Measurements from ENCODE around the gene ANO7. TPM values are rescaled to one million over a fixed set of nuclear protein-coding genes. Genes with fewer than 3 reads are reported as not detected.

The ANO7 gene
- total RNA-seq, 5 donors from 2014 or later (not counting 1 experiment from before 2014, with no cell fraction given) = 0.53 to 0.60 (median 0.53) TPM; not detected in 2

- Mint-ChIP-seq H3K27me3 (no peaks in the 10 kb centered on the region), H3K9me3 (no peaks in the 10 kb centered on the region), H3K4me1 (peaks cover 49 to 52% (median 52%) of the 10 kb centered on the region in 3 donors), H3K27ac (no peak overlapping the region), H3K4me3 (peak overlapping the region in 1 of 3 donors; percentile 93), H3K36me3 (peaks cover 16% of the 10 kb centered on the region)
- no peak for DNase-seq
- H3K36me3 ChIP-seq (ENCODE audit: control insufficient read depth in 2 of 2, extremely low read depth in 1 of 2, insufficient read depth in 1 of 2, low read length in 1 of 2) = peaks cover 0 to 26% of the 10 kb centered on the region in 2 donors
- peaks cover 7 to 26% of the 10 kb centered on the region in 2 experiments for H3K4me1 ChIP-seq (ENCODE audit: control insufficient read depth in 1 of 2, extremely low read depth in 1 of 2, insufficient read depth in 2 of 2, low read length in 2 of 2)
- no peak for ATAC-seq (replicated peaks in 1 of 4)
- 98% methylated on average over 13 of the region's 15 CpGs for WGBS (ENCODE audit: insufficient coverage)
- ChIA-PET POLR2A (no interaction called here), CTCF (no interaction called here)
- H3K4me3 ChIP-seq (ENCODE audit: control insufficient read depth in 1 of 2, extremely low read depth in 1 of 2, low read length in 1 of 2) = no peak overlapping the region
- H3K27ac ChIP-seq (ENCODE audit: low read length) = no peak overlapping the region
- H3K27me3 ChIP-seq (replicated peaks in 1 of 2; ENCODE audit: control insufficient read depth in 2 of 2, extremely low read depth in 1 of 2, insufficient read depth in 2 of 2, low read length in 1 of 2) = no peaks in the 10 kb centered on the region
- no peaks in the 10 kb centered on the region for H3K9me3 ChIP-seq
These were observed 81.4 kb downstream of the ANO7 start for GRCh38 chr2:241269707-241270520.

- H3K36me3 Mint-ChIP-seq = peaks cover 16% of the 10 kb centered on the region
- Histone ChIP-seq H3K4me1 (ENCODE audit: control insufficient read depth in 1 of 2, extremely low read depth in 1 of 2, insufficient read depth in 2 of 2, low read length in 2 of 2) (peaks cover 7 to 26% of the 10 kb centered on the region in 2 experiments), H3K27me3 (replicated peaks in 1 of 2; ENCODE audit: control insufficient read depth in 2 of 2, extremely low read depth in 1 of 2, insufficient read depth in 2 of 2, low read length in 1 of 2) (no peaks in the 10 kb centered on the region), H3K36me3 (ENCODE audit: control insufficient read depth in 2 of 2, extremely low read depth in 1 of 2, insufficient read depth in 1 of 2, low read length in 1 of 2) (peaks cover 0 to 23% of the 10 kb centered on the region in 2 donors), H3K4me3 (ENCODE audit: control insufficient read depth in 1 of 2, extremely low read depth in 1 of 2, low read length in 1 of 2) (no peak overlapping the region), H3K9me3 (no peaks in the 10 kb centered on the region), H3K27ac (ENCODE audit: low read length) (no peak overlapping the region)
- ChIA-PET POLR2A (no interaction called here), CTCF (no interaction called here)
- peaks cover 5% of the 10 kb centered on the region in 3 donors for H3K9me3 Mint-ChIP-seq
- H3K27me3 Mint-ChIP-seq = no peaks in the 10 kb centered on the region
- DNase-seq (no peak), ATAC-seq (replicated peaks in 1 of 4) (no peak)
- H3K4me1 Mint-ChIP-seq = peaks cover 49 to 52% (median 52%) of the 10 kb centered on the region in 3 donors
- WGBS (ENCODE audit: insufficient coverage) = 96% methylated on average over 5 of the region's 5 CpGs
- H3K27ac Mint-ChIP-seq = no peak overlapping the region
- peak overlapping the region; percentile 89 to 93 (median 92) for H3K4me3 Mint-ChIP-seq
These were observed 82.1 kb downstream of the ANO7 start for GRCh38 chr2:241270531-241270930.

GRCh38 chr2:241271706-241272302 is 83.3 kb downstream of the ANO7 start:
- 6% methylated on average over 35 of the region's 37 CpGs for WGBS (ENCODE audit: insufficient coverage)
- Mint-ChIP-seq H3K4me1 (peaks cover 49 to 57% (median 52%) of the 10 kb centered on the region in 3 donors), H3K27me3 (no peaks in the 10 kb centered on the region), H3K27ac (peak overlapping the region; percentile 76 to 85), H3K9me3 (peaks cover 5 to 11% (median 7%) of the 10 kb centered on the region in 3 donors), H3K4me3 (peak overlapping the region; percentile 89 to 93 (median 92)), H3K36me3 (peaks cover 16% of the 10 kb centered on the region)
- ATAC-seq (replicated peaks in 1 of 4) (peak; percentile 64 to 78 (median 72)), DNase-seq (peak in 34 of 35 experiments; percentile 6 to 66 (median 39))
- ChIA-PET CTCF (interaction anchor here in 1 of 2 donors (1.0 kb wide), 1 partner anchor 43 kb away, joined by 3 read pairs; the partner anchor contains the start of gene HDLBP), POLR2A (no interaction called here)
- H3K4me1 ChIP-seq (ENCODE audit: control insufficient read depth in 1 of 2, extremely low read depth in 1 of 2, insufficient read depth in 2 of 2, low read length in 2 of 2) = peaks cover 7 to 26% of the 10 kb centered on the region in 2 experiments
- no peaks in the 10 kb centered on the region for H3K27me3 ChIP-seq (replicated peaks in 1 of 2; ENCODE audit: control insufficient read depth in 2 of 2, extremely low read depth in 1 of 2, insufficient read depth in 2 of 2, low read length in 1 of 2)
- H3K36me3 ChIP-seq (ENCODE audit: control insufficient read depth in 2 of 2, extremely low read depth in 1 of 2, insufficient read depth in 1 of 2, low read length in 1 of 2) = peaks cover 0 to 11% of the 10 kb centered on the region in 2 donors
- H3K4me3 ChIP-seq (ENCODE audit: control insufficient read depth in 1 of 2, extremely low read depth in 1 of 2, low read length in 1 of 2) = peak overlapping the region; percentile 65
- H3K9me3 ChIP-seq = no peaks in the 10 kb centered on the region
- no peak overlapping the region for H3K27ac ChIP-seq (ENCODE audit: low read length)

GRCh38 chr2:241272303-241273209 is 84.1 kb downstream of the ANO7 start:
- Histone ChIP-seq H3K4me1 (ENCODE audit: control insufficient read depth in 1 of 2, extremely low read depth in 1 of 2, insufficient read depth in 2 of 2, low read length in 2 of 2) (peaks cover 7 to 26% of the 10 kb centered on the region in 2 experiments), H3K4me3 (ENCODE audit: control insufficient read depth in 1 of 2, extremely low read depth in 1 of 2, low read length in 1 of 2) (peak overlapping the region; percentile 65), H3K36me3 (ENCODE audit: control insufficient read depth in 2 of 2, extremely low read depth in 1 of 2, insufficient read depth in 1 of 2, low read length in 1 of 2) (peaks cover 0 to 9% of the 10 kb centered on the region in 2 donors), H3K27ac (ENCODE audit: low read length) (no peak overlapping the region), H3K27me3 (replicated peaks in 1 of 2; ENCODE audit: control insufficient read depth in 2 of 2, extremely low read depth in 1 of 2, insufficient read depth in 2 of 2, low read length in 1 of 2) (no peaks in the 10 kb centered on the region), H3K9me3 (no peaks in the 10 kb centered on the region)
- Mint-ChIP-seq H3K27me3 (no peaks in the 10 kb centered on the region), H3K4me1 (peaks cover 48 to 55% (median 49%) of the 10 kb centered on the region in 3 donors), H3K36me3 (peaks cover 12% of the 10 kb centered on the region), H3K9me3 (peaks cover 5 to 11% (median 7%) of the 10 kb centered on the region in 3 donors), H3K4me3 (peak overlapping the region; percentile 71 to 92 (median 81)), H3K27ac (peak overlapping the region; percentile 47 to 62)
- DNase-seq (peak in 29 of 35 experiments; percentile 4 to 58 (median 20)), ATAC-seq (replicated peaks in 1 of 4) (peak; percentile 59 to 76 (median 70))
- under 1% methylated on average over 72 of the region's 102 CpGs for WGBS (ENCODE audit: insufficient coverage)
- POLR2A ChIA-PET = no interaction called here
- CTCF ChIA-PET = interaction anchor here in 1 of 2 donors (1.0 kb wide), 1 partner anchor 42 kb away, joined by 3 read pairs; the partner anchor contains the start of gene HDLBP

GRCh38 chr2:241273210-241274020 is 84.9 kb downstream of the ANO7 start:
- peaks cover 0 to under 1% of the 10 kb centered on the region in 2 donors for H3K36me3 ChIP-seq (ENCODE audit: control insufficient read depth in 2 of 2, extremely low read depth in 1 of 2, insufficient read depth in 1 of 2, low read length in 1 of 2)
- peak overlapping the region; percentile 46 to 48 for H3K4me3 ChIP-seq (ENCODE audit: control insufficient read depth in 1 of 2, extremely low read depth in 1 of 2, low read length in 1 of 2)
- H3K27me3 ChIP-seq (replicated peaks in 1 of 2; ENCODE audit: control insufficient read depth in 2 of 2, extremely low read depth in 1 of 2, insufficient read depth in 2 of 2, low read length in 1 of 2) = no peaks in the 10 kb centered on the region
- peaks cover 5 to 11% (median 7%) of the 10 kb centered on the region in 3 donors for H3K9me3 Mint-ChIP-seq
- ChIA-PET POLR2A (no interaction called here), CTCF (interaction anchor here (0.6 kb wide), 2 partner anchors 66 to 307 kb away, joined by 3 to 7 read pairs; no protein-coding TSS in a partner anchor)
- 90% methylated on average over 20 of the region's 21 CpGs for WGBS (ENCODE audit: insufficient coverage)
- peak in 1 of 35 experiments; percentile 19 for DNase-seq
- peaks cover 8% of the 10 kb centered on the region for H3K36me3 Mint-ChIP-seq
- H3K27me3 Mint-ChIP-seq = no peaks in the 10 kb centered on the region
- peaks cover 40 to 50% (median 44%) of the 10 kb centered on the region in 3 donors for H3K4me1 Mint-ChIP-seq
- peak overlapping the region; percentile 71 to 81 (median 77) for H3K4me3 Mint-ChIP-seq
- H3K27ac ChIP-seq (ENCODE audit: low read length) = no peak overlapping the region
- no peaks in the 10 kb centered on the region for H3K9me3 ChIP-seq
- H3K4me1 ChIP-seq (ENCODE audit: control insufficient read depth in 1 of 2, extremely low read depth in 1 of 2, insufficient read depth in 2 of 2, low read length in 2 of 2) = peaks cover 7 to 26% of the 10 kb centered on the region in 2 experiments
- peak overlapping the region; percentile 47 to 62 for H3K27ac Mint-ChIP-seq
- no peak for ATAC-seq (replicated peaks in 1 of 4)
